GM12801 (cell line): ENCODE results near the gene GPR137.

Experiments
- CTCF ChIP-seq: IDR thresholded peaks from one replicate; pipeline ENCODE4 v1.5.1; 2011; ENCODE audit warnings: control low read depth; ENCODE audit not compliant: insufficient read length; ENCODE audit errors: extremely low read depth

The GPR137 gene

GRCh38 chr11:64286801-64287159 lies 1.1 kb downstream of the GPR137 start:
- no peak for TF ChIP-seq CTCF

GRCh38 chr11:64287676-64288352 lies 2.2 kb downstream of the GPR137 start:
- no peak for TF ChIP-seq CTCF

- no peak for TF ChIP-seq CTCF
These were observed 2.7 kb downstream of the GPR137 start for GRCh38 chr11:64288353-64288750.

- TF ChIP-seq CTCF: no peak
These were observed 3.4 kb downstream of the GPR137 start for GRCh38 chr11:64289002-64289564.

- TF ChIP-seq CTCF: no peak
These were observed 5.0 kb downstream of the GPR137 start for GRCh38 chr11:64290352-64291261.

GRCh38 chr11:64291262-64291751 lies 5.7 kb downstream of the GPR137 start, which contains the start of gene KCNK4:
Gene KCNK4, plus strand, starts transcription at chr11:64291302. Its CDS starts 1,717 bp downstream, at chr11:64293019.
- no peak for TF ChIP-seq CTCF

GRCh38 chr11:64291752-64292459 lies 6.3 kb downstream of the GPR137 start:
- TF ChIP-seq CTCF: no peak
